Stimulated activated naive CD8-positive, alpha-beta T cell treated with anti-CD3 and anti-CD28 coated beads, Interleukin-15, amount 100 ng/mL, for 72 hours (primary cell): ENCODE measurements around the gene ZNF425.
"Not testable (repeated sequence)": the region's sequence is repeated elsewhere in the genome, so short reads cannot be mapped to it uniquely, and the experiment has no call there.

ENCODE experiments used
- ATAC-seq: fragments of 150-1000 bp; cut with Tn5 transposase; 2 replicates; pipeline ENCODE4 v1.10.0; 2021; ENCODE audit warnings: mild to moderate bottlenecking, moderate library complexity
- DNase-seq, 2 donors: peaks; one replicate each; pipeline ENCODE4 v3.0.0; 2021 to 2022
- H3K27ac Mint-ChIP-seq, 2 donors: one replicate each; pipeline ENCODE4 v1.8.0; 2022; ENCODE audit warnings: mild to moderate bottlenecking in 2 of 2, mixed read lengths in 2 of 2, moderate library complexity in 2 of 2
- H3K27me3 Mint-ChIP-seq: one replicate; pipeline ENCODE4 v1.8.0; 2022; ENCODE audit warnings: mixed read lengths
- H3K4me1 Mint-ChIP-seq: one replicate; pipeline ENCODE4 v1.8.0; 2022; ENCODE audit warnings: mild to moderate bottlenecking, mixed read lengths
- H3K4me3 Mint-ChIP-seq, 2 donors: one replicate each; pipeline ENCODE4 v1.8.0; 2022; ENCODE audit warnings: mild to moderate bottlenecking in 2 of 2, mixed read lengths in 2 of 2, moderate library complexity in 1 of 2
- H3K9me3 Mint-ChIP-seq, 2 donors: one replicate each; pipeline ENCODE4 v1.8.0; 2022; ENCODE audit warnings: mixed read lengths in 2 of 2

Gene ZNF425

DNA sequence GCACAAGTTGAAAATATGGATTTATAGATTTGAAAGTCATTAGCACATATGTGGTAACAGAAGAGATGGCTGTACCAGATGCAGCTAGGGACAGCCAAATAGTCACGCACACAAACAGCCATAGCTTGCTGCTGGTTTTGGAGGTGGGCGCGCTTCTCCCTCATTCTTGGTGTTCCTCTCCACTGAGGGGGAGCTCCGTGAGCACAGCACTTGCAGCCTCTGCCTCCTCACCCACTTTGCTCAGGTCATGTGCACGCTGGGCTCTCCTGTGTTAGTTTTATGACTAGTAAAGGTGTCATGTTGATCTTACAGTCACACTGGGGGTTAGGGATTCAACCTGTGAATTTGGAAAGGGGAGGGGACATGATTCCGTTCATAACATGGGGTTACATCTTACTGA is 27.1 kb downstream of the ZNF425 start:
- H3K4me3 Mint-ChIP-seq = no peak overlapping the region
- ATAC-seq (no peak), DNase-seq (no peak)
- H3K9me3 Mint-ChIP-seq = no peaks in the 10 kb centered on the region
- no peak overlapping the region for H3K27ac Mint-ChIP-seq
- H3K4me1 Mint-ChIP-seq = no peaks in the 10 kb centered on the region
- no peaks in the 10 kb centered on the region for H3K27me3 Mint-ChIP-seq

DNA sequence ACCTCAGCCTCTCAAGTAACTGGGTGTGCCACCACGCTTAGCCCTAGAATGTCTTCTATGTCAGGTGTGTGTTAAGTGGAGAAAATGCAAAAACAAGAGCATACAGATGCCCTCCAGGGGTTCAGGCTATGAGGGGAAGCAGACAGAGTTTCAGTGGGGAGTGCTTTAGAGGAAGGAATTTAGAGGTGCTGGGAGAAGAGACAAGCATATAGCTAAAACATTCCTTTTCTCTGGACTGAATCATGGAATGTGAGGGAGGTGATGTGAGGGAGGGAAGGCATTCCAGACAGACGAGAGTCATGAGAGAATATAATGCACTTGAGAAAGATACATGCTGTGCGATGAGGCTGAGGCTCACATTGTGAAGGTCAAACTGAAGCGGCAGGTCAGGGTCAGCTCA is 29.0 kb downstream of the ZNF425 start:
- ATAC-seq (no peak), DNase-seq (no peak)
- Mint-ChIP-seq H3K4me1 (no peaks in the 10 kb centered on the region), H3K27me3 (no peaks in the 10 kb centered on the region), H3K9me3 (no peaks in the 10 kb centered on the region), H3K4me3 (no peak overlapping the region), H3K27ac (no peak overlapping the region)

DNA sequence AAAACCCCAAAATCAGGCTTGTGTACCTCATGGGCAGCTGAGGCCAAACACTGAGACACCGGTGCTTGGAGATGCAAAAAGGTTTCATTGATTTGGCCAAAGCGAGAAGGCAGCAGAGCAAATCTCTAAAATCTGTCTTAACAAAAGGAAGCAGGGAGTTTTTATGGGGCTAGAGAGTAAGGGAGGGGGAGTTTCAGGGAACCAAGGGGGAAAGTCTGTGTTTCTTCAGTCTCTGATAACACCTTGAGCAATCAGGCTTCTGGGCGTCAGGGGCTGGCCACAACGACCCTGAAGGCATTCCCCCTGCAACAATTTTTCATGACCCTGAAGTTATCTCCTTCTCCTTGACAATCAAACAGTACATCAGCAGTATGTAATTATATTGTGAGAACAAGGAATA is 32.9 kb downstream of the ZNF425 start:
- no peak for DNase-seq
- Mint-ChIP-seq H3K9me3 (no peaks in the 10 kb centered on the region), H3K27ac (peak overlapping the region; percentile 8 to 63), H3K4me1 (peaks cover 15% of the 10 kb centered on the region), H3K27me3 (no peaks in the 10 kb centered on the region), H3K4me3 (no peak overlapping the region)
- ATAC-seq = no peak

DNA sequence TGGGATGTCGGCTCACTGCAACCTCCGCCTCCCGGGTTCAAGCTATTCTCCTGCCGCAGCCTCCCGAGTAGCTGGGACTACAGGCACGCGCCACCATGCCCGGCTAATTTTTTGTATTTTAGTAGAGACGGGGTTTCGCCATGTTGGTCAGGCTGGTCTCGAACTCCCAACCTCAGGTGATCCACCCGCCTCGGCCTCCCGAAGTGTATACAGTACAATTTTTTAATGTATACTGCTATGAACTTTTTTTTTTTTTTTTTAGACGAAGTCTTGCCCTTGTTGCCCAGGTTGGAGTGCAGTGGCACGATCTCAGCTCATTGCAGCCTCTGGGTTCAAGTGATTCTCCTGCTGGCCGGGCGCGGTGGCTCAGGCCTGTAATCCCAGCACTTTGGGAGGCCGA is 33.9 kb downstream of the ZNF425 start:
- H3K4me1 Mint-ChIP-seq = peaks cover 15% of the 10 kb centered on the region
- H3K27ac Mint-ChIP-seq = peak overlapping the region in 1 of 2 donors; percentile 35
- peak overlapping the region; percentile 7 to 14 for H3K4me3 Mint-ChIP-seq
- H3K27me3 Mint-ChIP-seq, DNase-seq, ATAC-seq, H3K9me3 Mint-ChIP-seq: not testable (repeated sequence)

DNA sequence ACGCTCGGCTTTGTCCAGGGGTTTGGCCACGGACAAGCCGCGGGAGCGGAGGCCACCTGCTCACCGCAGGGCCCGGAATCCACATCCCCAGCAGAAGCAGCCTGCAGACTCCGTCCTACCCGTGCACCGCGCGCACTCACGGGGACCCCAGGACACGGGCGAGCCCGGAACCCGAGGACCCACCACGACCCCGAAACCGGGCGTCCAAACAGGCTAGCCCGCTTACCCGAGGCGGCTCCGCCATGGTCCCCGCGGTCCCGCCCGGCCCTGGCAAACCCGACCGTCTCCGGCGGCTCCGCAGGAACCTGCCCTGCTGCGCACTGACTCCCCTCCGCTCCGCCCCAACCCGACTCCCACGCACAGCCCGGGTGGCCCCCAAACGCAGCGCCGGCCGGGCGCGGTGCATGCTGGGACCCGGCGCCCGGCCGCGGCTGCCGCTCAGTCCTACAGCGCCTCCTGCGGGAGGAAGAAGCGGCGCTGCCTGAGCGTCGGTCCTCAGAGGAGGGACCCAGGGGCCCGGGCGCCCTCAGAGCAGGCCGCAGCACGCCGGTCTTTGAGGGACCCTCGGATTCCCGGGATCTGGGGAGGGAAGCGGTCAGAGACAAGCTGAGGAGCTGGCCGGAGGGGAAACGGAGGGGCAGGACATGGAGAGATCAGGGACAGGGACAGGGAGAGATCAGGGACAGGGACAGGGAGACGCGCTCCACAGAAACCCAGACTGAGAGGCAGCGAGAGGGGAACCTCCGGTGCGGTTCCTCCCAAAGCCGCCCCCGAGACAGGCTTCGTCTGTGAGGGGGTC is 35.5 kb downstream of the ZNF425 start, which contains the start of gene ZNF786:
TSS of gene ZNF786 (minus strand) at position 322 of the 799 bp plus-strand sequence. CDS start at position 244, 78 bp downstream.
- ATAC-seq (peak; percentile 90), DNase-seq (peak; percentile 95 to 96)
- Mint-ChIP-seq H3K9me3 (no peaks in the 10 kb centered on the region), H3K27me3 (no peaks in the 10 kb centered on the region), H3K27ac (peak within 1 kb of the TSS; percentile 99), H3K4me3 (peak within 1 kb of the TSS; percentile 94 to 98), H3K4me1 (peaks cover 15% of the 10 kb centered on the region)

DNA sequence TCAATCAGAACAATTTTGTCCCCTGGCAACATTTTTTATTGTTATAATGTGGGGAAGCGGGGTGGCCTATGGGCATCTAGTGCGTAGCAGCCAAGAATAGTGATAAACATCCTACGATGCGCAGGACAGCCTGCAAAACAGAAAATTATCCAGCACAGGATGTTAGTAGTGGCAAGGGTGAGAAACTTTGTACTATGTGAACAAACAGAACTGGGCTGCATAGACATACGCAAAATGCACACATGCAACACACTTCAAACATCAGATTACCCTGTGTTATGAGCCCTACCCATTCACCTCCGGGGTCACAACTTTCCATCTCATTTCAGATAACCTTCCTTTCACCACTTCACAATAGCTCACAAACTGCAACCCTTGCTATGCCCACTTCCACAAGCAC is 38.7 kb downstream of the ZNF425 start:
- H3K4me3 Mint-ChIP-seq = no peak overlapping the region
- H3K27ac Mint-ChIP-seq = no peak overlapping the region
- peaks cover 7 to 9% of the 10 kb centered on the region in 2 donors for H3K9me3 Mint-ChIP-seq

DNA sequence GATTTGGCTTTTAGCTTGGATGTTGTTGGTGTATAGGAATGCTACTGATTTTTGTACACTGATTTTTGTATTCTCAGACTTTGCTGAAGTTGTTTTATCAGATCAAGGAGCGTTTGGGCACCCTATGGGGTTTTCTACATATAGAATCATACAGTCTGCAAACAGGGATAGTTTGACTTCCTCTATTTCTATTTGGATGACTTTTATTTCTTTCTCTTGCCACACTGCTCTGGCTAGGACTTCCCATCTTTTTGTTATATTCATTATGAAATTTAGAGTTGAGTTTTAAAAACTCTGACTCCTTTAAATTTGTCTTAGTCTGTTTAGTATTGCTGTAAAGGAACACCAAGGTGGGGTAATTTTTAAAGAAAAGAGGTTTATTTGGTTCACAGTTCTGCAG is 40.3 kb downstream of the ZNF425 start:
- ATAC-seq = no peak
- H3K4me3 Mint-ChIP-seq = no peak overlapping the region
- H3K27ac Mint-ChIP-seq = no peak overlapping the region
- H3K27me3 Mint-ChIP-seq = no peaks in the 10 kb centered on the region
- peaks cover 15% of the 10 kb centered on the region for H3K4me1 Mint-ChIP-seq
- no peak for DNase-seq
- peaks cover 7 to 9% of the 10 kb centered on the region in 2 donors for H3K9me3 Mint-ChIP-seq

More for the DNA sequence above, 38.7 kb downstream of the ZNF425 start:
- ATAC-seq (no peak), DNase-seq (no peak)
- peaks cover 15% of the 10 kb centered on the region for H3K4me1 Mint-ChIP-seq
- H3K27me3 Mint-ChIP-seq = no peaks in the 10 kb centered on the region

DNA sequence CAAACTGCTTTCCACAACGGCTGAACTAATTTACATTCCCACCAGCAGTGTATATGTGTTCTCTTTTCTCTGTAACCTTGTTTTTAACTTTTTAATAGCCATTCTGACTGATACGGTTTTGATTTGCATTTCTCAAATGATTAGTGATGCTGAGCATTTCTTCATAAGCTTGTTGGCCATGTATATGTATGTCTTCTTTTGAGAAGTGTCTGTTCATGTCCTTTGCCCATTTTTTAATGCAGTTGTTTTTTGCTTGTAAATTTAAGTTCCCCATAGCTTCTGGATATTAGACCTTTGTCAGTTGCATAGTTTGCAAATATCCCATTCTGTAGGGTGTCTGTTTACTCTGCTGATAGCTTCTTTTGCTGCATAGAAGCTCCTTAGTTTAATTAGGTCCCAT is 41.7 kb downstream of the ZNF425 start:
- no peak overlapping the region for H3K4me3 Mint-ChIP-seq
- H3K27ac Mint-ChIP-seq = no peak overlapping the region
- H3K9me3 Mint-ChIP-seq = peaks cover 7 to 9% of the 10 kb centered on the region in 2 donors
- peaks cover 6% of the 10 kb centered on the region for H3K4me1 Mint-ChIP-seq
- DNase-seq (no peak), ATAC-seq (no peak)
- H3K27me3 Mint-ChIP-seq = no peaks in the 10 kb centered on the region

DNA sequence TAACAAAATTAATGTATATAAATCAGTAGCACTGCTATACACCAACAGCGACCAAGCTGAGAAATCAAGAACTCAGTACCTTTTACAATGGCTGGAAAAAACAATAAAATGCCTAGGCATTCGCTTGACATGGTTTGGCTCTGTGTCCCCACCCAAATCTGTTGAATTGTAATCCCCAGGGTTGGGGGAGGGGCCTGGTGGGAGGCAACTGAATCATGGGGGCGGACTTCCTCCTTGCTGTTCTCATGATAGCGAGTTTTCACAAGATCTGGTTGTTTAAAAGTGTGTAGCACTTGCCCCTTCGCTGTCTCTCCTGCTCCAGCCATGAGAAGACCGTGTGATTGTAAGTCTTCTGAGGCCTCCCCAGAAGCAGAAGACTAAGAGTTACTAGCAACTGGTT is 44.2 kb downstream of the ZNF425 start:
- H3K27ac Mint-ChIP-seq = no peak overlapping the region
- ATAC-seq (no peak), DNase-seq (no peak)
- H3K4me3 Mint-ChIP-seq = no peak overlapping the region
- H3K9me3 Mint-ChIP-seq = peaks cover 7 to 9% of the 10 kb centered on the region in 2 donors
- H3K4me1 Mint-ChIP-seq = no peaks in the 10 kb centered on the region
- no peaks in the 10 kb centered on the region for H3K27me3 Mint-ChIP-seq

DNA sequence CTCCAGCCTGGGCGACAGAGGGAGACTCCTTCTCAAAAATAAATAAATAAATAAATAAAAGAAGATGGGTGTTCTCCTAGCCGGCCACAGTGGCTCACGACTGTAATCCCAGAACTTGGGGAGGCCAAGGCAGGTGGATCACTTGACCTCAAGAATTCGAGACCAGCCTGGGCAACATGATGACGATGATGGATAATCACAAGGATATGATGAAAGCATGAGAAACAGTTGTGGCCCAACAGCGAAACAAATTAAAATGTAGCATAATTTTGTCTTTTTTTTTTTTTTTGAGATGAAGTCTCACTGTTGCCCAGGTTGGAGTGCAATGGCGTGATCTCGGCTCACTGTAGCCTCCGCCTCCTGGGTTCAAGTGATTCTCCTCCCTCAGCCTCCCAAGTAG is 48.5 kb downstream of the ZNF425 start:
- H3K9me3 Mint-ChIP-seq = no peaks in the 10 kb centered on the region
- no peaks in the 10 kb centered on the region for H3K27me3 Mint-ChIP-seq
- DNase-seq (no peak), ATAC-seq (no peak)
- peaks cover 6% of the 10 kb centered on the region for H3K4me1 Mint-ChIP-seq
- H3K4me3 Mint-ChIP-seq = no peak overlapping the region
- no peak overlapping the region for H3K27ac Mint-ChIP-seq

DNA sequence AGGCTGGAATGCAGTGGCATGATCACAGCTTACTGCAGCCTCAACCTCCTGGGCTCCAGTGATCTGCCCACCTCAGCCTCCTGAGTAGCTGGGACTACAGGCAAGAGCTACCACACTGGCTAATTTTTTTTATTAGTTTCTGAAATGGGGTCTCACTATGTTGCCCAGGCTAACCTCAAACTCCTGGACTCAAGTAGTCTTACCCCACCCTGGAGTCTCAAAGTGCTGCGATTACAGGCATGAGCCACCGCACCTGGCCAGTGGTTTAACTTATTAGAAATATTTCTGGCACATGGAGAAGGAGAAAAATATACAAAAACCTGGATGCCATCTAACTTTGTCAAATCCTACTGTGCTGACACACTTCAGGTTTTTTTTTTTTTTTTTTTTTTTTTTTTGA is 50.8 kb downstream of the ZNF425 start:
- no peak overlapping the region for H3K4me3 Mint-ChIP-seq
- no peak overlapping the region for H3K27ac Mint-ChIP-seq
- ATAC-seq (no peak), DNase-seq (no peak)
- H3K9me3 Mint-ChIP-seq = no peaks in the 10 kb centered on the region
- H3K27me3 Mint-ChIP-seq = no peaks in the 10 kb centered on the region
- peaks cover 6% of the 10 kb centered on the region for H3K4me1 Mint-ChIP-seq

DNA sequence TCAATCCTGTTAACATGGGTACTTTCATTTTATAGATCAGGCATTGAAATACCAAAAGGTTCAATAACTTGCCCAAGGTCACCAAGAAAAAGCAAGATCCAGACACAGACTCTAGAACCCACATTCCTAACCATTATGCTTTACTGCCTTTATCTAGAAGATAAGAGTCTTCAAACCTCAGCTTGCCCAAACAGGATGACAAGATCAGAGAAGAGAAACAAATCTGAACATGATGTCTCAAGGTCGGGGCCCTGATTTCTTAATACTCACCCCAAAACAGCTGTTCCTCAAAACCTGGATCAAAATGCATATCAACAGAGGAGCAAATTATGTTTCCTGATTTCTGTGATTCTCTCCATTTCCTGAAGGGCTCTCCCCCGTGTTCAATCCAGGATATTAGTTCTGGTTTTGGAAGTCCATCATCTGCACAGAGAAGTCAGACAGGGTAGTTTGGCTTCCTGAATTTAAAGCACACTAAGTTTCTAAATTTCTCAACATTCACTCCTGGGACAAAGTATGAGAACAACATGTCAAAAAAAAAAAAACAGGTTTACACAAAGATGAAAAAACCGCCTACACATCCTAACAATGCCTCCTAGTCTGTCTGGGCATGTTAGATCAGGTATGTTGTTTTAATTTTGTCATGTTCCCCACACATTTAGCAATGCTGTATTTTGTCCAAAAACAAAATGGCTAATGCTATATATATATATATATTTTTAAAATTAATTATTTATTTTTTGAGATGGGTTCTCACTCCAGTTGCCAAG is 51.8 kb downstream of the ZNF425 start:
- H3K27ac Mint-ChIP-seq = peak overlapping the region in 1 of 2 donors; percentile 57

DNA sequence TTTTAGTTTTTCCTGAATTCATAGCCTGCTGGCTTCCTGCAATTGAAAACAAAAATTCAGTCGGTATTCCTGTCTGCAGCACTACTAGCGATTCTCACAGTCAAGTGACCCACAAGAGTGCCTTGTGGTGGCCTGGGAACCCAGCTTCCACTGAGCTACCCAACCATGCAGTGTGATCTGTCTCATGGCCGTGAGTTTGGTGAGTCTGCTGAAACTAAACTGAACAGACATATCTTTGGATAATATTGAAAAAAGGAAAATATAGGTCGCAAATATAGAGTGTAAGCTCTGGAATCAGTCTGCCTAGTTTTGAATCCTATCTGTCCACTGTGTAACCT is 53.7 kb downstream of the ZNF425 start:
- Mint-ChIP-seq H3K9me3 (no peaks in the 10 kb centered on the region), H3K4me1 (peaks cover 11% of the 10 kb centered on the region), H3K27me3 (no peaks in the 10 kb centered on the region), H3K4me3 (peak overlapping the region; percentile 71 to 81), H3K27ac (no peak overlapping the region)
- DNase-seq (no peak), ATAC-seq (no peak)

More for the DNA sequence above, 51.8 kb downstream of the ZNF425 start:
- no peaks in the 10 kb centered on the region for H3K27me3 Mint-ChIP-seq
- no peak overlapping the region for H3K4me3 Mint-ChIP-seq
- ATAC-seq (no peak), DNase-seq (no peak)
- H3K4me1 Mint-ChIP-seq = peaks cover 6% of the 10 kb centered on the region
- no peaks in the 10 kb centered on the region for H3K9me3 Mint-ChIP-seq

DNA sequence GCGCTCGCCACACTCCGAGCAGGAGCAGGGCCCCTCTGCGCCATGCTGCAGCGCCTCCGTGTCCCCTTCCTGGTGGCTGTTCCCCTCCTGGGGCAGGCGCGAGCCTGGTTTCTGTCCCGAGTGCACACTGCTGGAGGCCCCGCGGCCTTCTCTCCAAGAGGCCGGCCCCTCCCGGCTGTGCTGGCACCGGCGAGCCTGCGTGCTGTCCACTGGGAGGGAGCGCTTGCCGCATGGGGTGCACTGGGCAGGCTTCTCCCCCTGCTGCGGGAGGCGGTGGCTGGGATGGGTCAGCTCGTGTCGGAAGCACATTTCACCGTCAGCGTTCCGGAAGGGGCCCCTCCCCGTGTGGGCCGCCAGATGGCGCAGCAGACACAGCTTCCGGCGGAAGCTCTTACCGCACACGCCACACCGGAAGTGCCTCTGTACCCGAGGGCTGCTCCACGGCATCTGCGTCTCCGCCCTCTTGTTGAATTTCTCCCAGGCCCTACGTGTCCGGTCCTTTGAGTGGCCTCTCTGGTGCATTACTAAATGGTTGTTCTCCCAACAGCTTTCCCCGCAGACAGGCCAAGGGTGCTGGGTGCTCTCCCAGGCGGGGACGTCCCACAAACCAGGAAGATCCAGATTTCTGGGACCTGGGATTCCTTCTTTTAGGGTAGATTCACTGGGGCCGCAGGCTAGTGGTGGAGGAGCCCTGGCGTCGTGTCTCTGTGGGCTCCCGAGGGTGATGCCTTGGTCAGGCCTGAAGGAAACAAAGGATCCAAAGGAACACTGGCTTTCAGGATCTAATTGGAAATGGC is 54.3 kb downstream of the ZNF425 start:
- DNase-seq (peak; percentile 36 to 65), ATAC-seq (peak; percentile 88)
- Mint-ChIP-seq H3K27me3 (no peaks in the 10 kb centered on the region), H3K4me3 (peak overlapping the region; percentile 71 to 81), H3K9me3 (no peaks in the 10 kb centered on the region), H3K27ac (peak overlapping the region in 1 of 2 donors; percentile 91), H3K4me1 (peaks cover 11% of the 10 kb centered on the region)

DNA sequence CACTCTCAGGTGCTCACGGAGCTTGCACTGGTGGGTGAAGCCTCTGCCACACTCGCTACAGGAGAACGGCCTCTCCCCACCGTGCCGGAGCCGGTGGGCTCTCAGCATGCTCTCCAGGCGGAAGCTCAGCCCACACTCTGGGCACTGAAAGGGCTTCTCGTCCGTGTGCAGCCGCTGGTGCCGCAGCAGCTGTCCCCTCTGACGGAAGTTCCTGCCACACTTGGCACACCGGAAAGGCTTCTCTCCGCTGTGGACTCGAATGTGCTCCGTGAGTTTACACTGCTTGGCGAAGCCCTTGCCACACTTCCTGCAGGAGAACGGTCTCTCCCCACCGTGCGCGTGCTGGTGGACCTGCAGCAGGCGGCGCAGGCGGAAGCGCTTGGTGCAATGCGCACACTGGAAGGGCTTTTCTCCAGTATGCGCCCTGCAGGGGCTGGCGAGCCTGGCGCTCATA is 54.9 kb downstream of the ZNF425 start:
- Mint-ChIP-seq H3K27me3 (no peaks in the 10 kb centered on the region), H3K9me3 (no peaks in the 10 kb centered on the region), H3K4me1 (peaks cover 11% of the 10 kb centered on the region), H3K4me3 (peak overlapping the region in 1 of 2 donors; percentile 81), H3K27ac (no peak overlapping the region)
- no peak for DNase-seq
- no peak for ATAC-seq
